DMS 273 treated with DMSO at 0.1 percent for 48 hours (cell line): ENCODE measurements around the gene CCL4.

ENCODE experiments used
- DNase-seq: peaks from one replicate; lab custom pipeline; 2025; lab: John Stamatoyannopoulos, UW

Gene CCL4

DNA sequence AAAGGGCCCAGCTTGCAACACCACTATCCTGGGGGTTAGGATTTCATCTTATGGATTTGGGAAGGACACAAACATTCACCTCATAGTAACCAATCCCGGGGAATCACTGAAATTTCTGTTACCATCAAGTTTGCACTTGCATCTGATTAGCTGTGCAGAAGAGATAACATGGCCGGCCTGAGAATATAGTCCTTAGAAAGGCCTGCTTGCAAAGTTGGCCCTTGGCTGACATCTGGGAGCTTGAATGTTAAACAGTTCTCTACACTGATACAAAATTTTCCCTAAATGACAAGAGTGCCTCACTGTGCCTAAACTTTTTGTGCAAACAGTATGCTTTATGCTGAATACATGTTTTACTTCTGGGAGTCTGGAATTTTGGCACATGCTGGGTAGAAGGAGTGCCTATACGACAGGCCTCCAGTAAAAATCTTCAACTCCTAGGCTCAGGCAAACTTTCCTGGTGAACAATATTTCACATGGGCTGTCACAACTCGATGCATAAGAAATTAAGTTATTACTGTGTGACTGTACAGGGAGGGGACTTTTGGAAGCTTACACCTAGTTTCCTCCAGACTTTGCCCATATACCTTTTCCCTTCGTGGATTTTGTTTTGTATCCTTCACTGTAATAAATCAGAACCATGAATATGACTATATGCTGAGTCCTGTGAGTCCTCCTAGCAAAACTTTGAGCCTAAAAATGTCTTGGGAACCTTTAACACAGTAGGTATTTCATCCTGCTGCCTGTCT is 41.5 kb downstream of the CCL4 start:
- no peak for DNase-seq

DNA sequence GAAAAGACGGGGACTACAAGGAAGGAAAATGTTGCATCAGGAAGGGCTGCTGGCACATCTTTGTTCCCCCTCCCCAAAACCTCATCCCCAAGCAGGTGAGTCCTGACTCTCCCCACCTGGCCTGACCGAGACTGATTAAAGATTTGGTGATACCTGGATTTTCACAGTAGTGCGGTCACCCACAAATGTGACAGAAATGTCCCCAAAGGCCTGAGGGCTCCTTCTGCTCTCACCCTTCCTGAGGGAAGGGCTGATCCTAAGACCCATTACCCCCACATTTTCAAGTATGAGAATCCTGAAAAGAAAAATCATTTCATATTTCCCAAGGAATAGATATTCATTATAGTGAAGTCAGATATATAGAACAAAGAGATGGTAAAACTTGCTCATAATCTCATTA is 44.0 kb downstream of the CCL4 start:
- DNase-seq: no peak

DNA sequence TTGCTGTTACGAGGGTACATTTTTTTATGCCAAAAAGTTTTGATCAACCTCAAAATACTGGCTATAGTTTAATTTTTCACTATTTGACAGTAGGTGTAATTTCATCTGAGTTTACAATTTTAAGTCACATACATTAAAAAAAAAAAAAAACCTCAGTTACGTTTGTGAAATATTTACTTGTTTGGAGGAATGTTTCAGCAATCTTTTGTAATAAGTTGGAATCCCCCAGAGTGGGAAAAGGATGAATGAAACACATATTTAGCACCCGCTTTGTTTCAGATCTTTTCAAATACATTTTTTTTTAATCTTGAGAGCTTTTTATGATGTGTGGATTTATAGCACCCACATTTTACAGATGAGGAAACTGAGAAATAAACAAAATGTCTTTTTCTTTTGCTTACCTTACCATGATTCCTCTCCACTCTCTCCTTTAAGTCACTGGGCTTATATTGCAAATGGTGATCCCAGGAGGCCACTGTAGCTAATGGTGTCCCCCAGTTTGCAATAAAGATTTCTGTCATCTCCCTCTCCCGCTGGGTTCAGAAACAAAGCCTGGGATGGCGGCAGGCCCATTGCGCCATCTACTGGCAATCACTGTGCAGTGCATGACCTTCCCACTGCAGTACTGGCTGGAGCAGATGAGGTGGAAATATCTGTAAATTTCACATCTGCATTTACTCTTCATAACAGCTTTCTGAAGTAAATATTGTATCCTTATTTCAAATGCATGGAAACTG is 45.1 kb downstream of the CCL4 start:
- DNase-seq: peak; percentile 6

DNA sequence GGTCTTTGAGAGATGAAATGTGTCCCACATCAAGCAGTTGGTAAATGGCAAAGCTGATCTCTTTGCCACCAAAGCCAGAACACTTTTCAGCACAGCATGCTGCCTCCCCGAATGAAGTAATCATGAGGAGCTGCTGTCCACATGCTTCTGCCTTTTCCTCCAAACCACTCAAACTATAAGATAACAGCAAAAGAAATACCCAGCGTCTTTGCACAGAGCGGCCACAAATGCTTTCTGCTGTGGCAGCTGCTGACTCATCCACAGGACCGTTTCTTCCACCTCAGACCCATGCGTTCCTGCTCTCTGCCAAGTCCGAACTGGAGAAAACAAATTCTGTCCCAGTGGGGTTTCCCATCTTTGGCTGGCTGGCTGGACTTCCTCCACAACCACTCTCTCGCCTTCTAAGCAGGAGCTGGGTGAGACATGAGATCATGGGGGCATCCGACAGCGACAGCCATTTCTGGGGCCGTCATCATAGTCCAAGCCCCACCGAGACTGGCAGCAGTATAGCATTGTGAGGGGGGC is 45.7 kb downstream of the CCL4 start:
- DNase-seq: no peak

DNA sequence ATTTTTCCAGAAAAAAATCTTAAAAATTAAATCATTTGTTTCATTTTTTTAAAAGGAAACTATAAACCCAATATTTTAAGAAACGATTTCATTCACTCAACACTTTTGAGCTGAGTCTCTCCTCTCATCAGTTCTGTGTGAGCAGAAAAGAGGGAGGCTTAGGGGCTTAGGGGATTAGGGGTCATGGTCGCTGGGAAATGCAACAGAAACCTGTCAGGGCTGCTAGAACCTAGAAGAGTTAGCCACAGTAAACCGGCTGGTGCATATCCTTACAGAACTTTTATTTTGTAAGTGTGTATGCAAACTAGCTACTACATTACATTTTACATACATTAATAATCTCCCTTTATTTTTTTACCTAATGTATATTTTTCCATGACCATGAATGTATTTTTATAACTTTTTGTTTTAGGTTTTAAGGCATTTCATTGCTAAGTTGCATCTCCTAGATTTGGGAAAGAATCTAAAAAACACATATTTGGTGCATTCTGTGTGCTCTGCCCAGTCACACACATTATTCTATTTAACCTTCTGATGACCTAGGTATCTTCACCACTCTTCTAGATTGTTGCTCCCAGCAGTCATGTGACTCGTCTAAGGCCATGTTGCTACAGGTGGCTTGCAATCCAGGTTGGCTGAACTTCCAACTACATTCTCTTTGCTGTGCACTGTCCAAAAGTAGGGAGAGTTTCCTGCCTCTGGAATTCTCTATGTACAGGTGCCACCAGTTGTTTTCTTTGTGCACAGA is 48.4 kb downstream of the CCL4 start:
- no peak for DNase-seq

DNA sequence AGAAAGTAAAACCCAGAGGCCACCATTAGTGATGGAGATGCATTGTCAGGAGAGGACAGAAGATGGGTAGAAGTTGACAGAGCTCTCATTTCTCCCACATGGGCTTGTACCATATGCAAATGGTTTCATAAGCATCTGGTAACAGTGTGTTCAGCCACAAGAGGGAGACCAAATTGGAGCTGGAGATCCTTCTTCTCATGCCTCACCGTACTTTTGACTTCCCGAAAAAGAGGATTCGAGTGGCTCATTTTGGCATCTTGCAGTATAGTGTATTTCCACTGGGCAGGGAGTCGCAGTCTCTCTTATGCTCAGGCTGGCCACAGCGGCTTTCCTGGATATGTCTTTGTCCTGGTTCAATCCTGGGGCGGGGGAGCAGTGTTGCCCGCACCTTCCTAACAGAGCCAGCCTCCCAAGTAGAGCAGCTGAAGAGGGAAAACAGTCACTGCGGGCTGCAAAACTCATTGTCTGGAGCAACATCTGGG is 49.1 kb downstream of the CCL4 start:
- no peak for DNase-seq

DNA sequence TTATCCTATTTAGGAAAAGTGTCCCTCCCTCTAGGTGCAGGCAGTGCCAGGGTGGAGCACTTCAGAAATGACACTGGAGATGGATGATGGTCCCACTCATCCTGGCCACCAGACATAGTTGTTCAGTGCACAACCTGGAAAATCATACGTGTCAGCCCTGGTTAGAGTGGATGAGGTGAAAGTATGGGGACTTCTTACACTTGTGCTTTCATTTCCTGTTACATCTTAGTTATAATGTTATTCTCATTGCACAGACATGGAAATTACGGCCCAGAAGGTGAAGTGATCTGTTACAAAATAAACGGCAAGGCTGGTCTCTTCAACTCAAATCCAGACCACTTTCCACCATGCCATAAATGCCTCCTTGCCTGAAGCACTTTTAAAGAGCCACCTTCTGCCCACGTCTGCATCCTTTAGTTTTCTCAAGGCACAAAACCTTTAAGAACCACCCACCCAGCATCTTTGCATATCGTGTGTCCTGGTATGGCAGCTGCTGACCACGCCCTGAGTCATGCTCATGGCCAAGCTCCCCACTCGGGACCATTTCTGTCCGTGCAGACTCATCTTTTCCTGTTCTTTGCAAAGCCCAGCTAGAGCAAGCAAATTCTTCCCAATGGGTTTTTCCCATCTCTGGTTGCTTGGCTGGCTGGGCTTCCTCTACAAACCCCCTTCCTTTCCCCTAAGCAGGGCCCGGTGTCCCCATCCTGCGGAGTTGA is 50.4 kb downstream of the CCL4 start:
- DNase-seq: no peak
